HG03175 (cell line): ENCODE data around the gene LGI4.

Source experiments
- ATAC-seq: cut with Tn5 transposase; IDR thresholded peaks from one replicate; pipeline ENCODE4 v1.9.1; 2021; ENCODE audit warnings: mild to moderate bottlenecking, moderate library complexity; ENCODE audit not compliant: unreplicated experiment

The LGI4 gene

GRCh38 chr19:35088131-35088913 lies 46.5 kb downstream of the LGI4 start:
- no peak for ATAC-seq

- no peak for ATAC-seq
Observed at GRCh38 chr19:35087393-35087792, 47.5 kb downstream of the LGI4 start.

- ATAC-seq, result no peak
Observed at GRCh38 chr19:35086455-35086854, 48.4 kb downstream of the LGI4 start.

- ATAC-seq, result peak; percentile 66
Observed at GRCh38 chr19:35085947-35086346, 48.9 kb downstream of the LGI4 start.

GRCh38 chr19:35084509-35084762 lies 50.4 kb downstream of the LGI4 start:
- ATAC-seq, result no peak

GRCh38 chr19:35083691-35084508 lies 51.0 kb downstream of the LGI4 start:
- ATAC-seq, result no peak

GRCh38 chr19:35081201-35081600 lies 53.7 kb downstream of the LGI4 start:
- no peak for ATAC-seq

GRCh38 chr19:35080613-35081170 lies 54.2 kb downstream of the LGI4 start:
- no peak for ATAC-seq

- no peak for ATAC-seq
Observed at GRCh38 chr19:35079826-35080225, 55.0 kb downstream of the LGI4 start.

- no peak for ATAC-seq
Observed at GRCh38 chr19:35077411-35078223, 57.2 kb downstream of the LGI4 start.

- ATAC-seq, result no peak
Observed at GRCh38 chr19:35076657-35077056, 58.2 kb downstream of the LGI4 start.

GRCh38 chr19:35076026-35076370 lies 58.9 kb downstream of the LGI4 start:
- no peak for ATAC-seq

- no peak for ATAC-seq
Observed at GRCh38 chr19:35075202-35076025, 59.4 kb downstream of the LGI4 start.
